HG02870 (cell line): ENCODE data around the gene KLHL42.

Experiments
- ATAC-seq: cut with Tn5 transposase; IDR thresholded peaks from one replicate; pipeline ENCODE4 v1.9.1; 2021; ENCODE audit warnings: mild to moderate bottlenecking, moderate library complexity; ENCODE audit not compliant: unreplicated experiment

Gene KLHL42

DNA sequence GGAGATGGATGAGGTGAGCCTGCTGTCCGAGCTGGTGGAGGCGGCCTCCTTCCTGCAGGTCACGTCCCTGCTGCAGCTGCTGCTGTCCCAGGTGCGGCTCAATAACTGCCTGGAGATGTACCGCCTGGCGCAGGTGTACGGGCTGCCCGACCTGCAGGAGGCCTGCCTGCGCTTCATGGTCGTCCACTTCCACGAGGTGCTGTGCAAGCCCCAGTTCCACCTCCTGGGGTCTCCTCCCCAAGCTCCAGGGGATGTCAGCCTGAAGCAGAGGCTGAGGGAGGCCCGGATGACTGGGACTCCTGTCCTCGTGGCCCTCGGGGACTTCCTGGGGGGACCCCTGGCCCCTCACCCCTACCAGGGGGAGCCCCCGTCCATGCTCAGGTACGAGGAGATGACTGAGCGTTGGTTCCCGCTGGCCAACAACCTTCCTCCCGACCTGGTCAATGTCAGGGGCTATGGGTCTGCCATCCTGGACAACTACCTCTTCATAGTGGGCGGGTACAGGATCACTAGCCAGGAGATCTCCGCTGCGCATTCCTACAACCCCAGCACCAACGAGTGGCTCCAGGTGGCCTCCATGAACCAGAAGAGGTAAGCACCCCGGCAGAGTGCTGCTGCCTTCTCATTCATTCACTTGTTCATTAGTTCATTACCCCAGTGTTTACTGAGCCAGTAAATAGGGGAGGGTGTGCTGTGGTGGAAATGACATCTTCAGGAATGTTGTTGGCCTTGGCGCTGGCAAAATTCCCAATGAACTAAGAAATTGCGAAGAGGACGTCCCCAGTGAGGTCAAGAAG, 777 bp downstream of the KLHL42 start:
- ATAC-seq = peak; percentile 30

DNA sequence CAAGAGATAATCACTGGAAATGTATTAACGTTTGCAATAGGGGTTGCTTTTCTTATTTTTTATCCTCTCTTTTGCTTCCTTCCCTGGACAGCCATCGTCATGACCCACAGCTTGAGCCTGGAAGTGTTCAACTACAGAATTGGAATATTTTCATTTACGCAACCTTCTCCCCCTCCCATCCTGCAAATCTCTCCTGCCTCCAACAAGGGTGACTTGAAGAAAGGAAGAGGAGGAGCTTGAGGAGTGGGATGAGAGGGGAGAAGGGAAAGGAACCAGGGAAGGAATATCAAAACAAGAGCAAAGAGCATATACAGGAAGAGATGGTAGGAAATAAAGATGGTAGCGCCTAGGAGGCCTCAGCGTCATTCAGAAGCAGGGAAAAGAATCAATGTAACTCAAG, 1.6 kb downstream of the KLHL42 start:
- ATAC-seq = no peak

DNA sequence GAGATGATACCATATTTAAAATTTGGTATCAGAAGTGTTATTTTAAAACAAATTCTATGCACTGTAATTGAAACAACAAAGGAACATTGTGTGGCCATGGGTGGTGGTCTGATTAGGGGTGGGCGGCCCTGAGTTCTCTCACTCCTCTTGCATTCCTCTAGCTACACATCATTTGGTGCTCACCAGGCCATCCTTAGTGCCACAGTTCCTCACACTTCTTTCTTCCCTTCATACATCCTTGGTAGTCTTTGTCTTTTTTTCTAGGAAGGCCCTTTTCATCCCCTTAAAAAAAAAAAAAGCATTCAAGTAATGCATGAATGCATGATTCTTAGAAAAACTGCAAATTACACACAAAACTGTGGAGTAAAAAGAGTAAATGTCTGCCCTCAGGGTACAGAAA, 2.4 kb downstream of the KLHL42 start:
- no peak for ATAC-seq

DNA sequence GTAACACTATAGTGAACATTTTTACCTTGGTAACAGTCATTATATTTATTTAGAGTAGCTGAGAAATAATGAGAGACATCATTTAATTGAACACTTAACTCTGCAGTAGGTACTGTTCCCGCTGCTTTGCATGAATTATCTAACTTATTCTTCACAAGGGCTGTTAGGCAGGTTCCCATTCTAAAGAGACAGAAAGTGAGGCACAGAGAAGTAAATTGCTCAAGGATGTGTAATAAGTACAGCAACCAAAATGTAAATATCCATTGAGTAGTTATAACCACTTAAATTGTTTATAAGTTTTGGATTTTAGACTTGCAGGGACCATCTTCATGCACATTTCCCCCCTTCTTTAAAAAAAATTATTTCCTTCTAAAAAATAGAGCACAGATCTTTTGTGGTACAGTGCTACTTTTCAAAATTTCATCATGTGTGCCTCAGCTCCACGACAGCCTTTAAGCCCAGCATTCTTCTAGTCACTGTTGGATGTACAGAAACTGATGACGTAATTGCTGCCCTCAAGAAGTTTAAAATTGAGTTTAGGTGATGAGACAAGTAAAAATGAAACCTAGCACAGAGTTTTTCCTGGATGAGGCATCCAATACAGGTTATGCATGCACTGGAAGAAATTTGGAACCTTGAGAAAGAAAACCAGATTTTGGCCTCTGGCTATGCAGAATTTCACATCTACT, 6.0 kb downstream of the KLHL42 start:
- ATAC-seq = no peak

DNA sequence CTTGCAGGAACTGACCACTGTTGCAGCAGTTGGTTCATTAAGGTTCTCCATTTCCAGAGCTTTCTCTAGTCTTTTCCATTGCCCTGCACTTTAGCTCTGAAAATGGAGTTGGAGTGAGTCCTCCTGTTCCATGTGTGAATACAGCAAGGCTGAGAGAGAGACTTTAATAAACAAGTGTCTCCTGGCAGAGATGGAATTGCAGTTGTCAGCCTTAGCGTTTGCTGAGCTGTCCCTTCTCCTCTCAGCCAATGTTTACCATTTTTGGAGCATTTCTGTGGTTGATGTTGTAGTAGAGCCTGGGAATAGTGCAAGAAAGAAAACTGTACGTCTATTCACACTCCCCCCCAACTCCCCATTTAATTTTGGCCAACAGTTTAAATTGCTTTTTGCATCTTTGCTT, 7.5 kb downstream of the KLHL42 start:
- no peak for ATAC-seq

DNA sequence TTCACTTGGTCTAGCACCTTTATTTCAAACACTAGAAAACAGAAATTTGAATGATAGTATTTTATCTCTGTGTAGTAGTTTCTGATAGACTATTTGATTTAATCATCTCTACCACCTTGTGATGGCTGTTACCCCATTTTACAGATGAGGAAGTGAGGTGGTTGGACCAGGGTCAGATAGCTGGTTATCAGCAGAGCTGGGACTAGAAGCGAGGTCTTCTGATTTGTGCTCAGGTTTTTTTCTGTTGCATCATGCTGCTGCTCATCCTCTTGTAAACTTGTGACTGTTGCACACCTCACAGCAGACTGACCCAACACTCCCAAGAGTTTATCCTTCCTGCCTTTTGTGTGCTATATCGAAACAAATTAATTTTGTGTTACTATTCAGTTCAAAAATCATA, 10.1 kb downstream of the KLHL42 start:
- ATAC-seq = no peak

DNA sequence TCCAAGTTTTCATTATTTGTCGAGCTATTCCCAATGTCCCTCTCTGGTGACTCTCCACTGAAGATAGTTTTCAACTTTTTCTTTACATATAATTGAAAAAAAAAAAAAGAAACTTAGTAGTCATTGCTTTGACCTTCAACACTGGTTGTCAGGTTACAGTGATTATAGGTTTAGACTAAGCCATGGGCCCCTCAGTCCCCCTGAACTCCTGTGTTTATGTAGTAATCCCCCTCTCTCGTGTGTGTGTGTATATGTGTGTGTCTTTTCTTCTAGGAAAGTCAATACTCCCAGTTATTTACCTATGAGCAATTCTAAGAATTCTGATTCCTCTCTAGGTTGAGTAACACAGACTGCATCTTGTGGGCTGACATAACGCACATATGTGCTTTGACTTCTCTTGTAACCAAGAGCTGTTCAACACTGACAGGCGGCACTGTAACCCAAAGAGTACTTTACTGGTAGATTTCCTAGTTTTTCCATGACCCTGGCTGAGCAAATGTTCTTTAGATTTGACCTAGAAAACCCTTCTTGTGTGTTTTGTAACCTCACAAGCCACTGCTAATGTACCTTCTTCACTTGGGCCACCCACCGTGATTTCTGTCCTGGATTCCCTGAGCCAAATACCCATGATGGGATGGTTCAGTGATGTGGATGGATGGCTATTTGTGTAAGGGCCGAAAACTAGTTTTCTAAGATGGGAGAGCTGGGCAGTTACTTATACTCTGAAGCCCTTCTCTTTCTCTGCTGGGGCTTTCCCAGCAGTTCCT, 15.0 kb downstream of the KLHL42 start:
- ATAC-seq = no peak

DNA sequence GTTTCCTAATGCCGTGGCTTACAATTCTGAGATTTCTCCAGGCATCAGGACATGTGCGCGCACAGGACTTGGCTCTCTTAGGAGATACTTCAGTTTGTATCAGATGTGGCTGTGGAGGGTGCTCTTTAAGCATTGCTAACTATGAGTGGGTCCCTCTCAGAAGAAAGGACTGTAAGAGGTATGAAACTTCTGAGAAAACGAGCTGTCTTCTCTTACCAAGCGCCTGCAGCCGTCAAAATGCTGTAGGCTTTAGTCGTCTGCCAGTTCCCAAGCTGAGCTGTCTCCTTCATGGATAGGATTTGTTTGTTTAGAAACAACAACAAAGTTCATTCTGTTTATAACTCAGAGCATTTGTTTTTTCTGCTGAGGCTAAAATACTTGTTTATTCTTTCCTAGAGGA, 16.1 kb downstream of the KLHL42 start:
- no peak for ATAC-seq

DNA sequence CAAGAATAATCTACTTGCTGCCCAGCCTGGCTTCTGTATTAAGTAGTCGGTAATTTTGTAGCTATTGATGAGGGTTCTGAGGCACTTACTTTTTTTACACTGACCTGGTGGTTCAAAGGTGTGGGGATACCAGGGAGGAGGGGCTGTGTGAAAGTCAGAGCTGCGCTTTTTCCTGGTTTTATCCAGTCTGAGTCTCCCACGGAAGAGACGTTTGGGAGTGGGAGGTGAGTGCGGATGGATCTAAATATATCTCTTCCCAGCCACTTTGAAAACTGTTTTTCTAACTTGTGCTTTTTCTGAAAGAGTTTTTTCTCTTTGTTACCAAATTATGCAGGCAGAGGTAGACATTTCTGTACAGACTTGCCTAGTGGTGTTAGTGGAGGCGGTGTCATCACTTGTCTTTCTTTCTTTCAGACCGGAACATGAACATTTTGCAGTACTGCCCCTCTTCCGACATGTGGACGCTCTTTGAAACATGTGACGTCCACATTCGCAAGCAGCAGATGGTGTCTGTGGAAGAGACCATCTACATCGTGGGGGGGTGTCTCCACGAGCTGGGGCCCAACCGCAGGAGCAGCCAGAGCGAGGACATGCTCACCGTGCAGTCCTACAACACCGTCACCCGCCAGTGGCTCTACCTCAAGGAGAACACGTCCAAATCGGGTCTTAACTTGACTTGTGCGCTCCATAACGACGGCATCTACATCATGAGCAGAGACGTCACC, 17.4 kb downstream of the KLHL42 start:
- no peak for ATAC-seq

DNA sequence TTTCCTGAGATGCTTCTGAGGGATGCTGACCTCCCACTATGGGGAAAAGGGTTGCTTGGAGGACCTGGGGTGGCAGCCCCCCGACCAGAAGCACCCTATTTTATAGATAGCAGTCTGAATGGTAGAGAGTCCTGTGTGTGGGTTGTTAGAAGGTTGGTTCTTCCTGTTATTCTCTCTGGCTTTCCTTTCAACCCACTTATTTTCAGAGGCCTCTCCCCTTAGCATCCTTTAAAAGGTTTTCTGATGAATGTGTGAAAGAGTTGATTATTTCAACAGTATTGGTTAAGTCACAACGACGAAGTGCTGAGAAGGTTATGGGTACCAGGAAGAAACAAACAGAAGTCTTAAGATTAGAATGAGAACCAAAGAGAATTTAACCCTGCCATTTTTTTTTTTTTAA, 20.8 kb downstream of the KLHL42 start:
- ATAC-seq = no peak

DNA sequence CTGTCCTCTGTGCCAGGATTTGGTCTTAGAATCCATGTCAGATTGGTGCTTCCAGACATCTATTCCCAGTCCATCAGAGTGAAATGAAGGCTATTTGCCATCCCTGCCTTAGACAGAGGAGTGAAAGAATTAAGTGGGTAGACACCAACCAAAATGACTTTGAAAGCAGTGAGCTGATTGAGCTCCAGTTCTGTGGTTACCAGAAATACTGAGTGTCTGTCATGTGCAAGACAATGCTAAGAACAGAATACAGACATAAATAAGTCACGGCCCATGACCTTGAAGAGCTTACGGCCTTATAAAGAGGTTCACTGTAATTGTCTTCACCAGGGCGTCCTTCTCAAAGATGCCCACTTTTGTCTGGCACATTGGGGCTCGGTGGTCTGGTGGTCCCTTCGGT, 21.6 kb downstream of the KLHL42 start:
- no peak for ATAC-seq

DNA sequence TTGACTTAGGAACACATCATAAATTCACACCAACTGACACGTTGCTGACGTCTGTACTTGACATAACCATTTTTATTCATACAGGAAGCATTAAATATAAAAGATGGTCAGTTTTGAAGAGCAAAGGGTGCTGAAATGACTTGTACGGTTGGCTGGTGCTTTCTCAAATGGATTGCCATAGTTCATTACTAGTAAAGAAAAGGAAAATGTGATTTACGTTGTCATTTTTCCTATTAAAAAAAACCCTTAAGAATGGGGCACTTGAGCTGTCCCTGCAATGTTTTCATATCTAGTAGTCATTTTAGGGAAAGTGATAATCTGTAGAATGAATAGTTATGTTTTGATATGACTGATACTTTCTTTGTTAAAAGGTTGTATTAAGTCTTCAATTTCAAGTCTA, 22.5 kb downstream of the KLHL42 start:
- ATAC-seq = no peak

DNA sequence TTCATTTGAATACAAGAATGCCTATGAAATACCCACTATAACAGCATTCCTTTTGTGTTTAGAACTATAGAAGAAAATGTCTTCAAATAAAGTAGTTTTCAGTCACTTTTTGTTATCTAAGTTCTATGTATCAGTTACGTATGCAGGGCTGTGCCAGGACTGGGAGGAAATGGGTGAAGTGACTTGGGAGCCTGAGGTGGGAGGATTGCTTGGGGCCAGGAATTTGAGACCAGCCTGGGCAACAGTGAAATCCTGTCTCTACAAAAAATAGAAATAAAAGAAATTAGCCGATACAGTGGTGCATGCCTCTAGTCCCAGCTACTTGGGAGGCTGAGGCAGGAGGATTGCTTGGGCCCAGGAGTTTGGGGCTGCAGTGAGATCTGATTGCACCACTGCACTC, 22.9 kb downstream of the KLHL42 start:
- no peak for ATAC-seq

DNA sequence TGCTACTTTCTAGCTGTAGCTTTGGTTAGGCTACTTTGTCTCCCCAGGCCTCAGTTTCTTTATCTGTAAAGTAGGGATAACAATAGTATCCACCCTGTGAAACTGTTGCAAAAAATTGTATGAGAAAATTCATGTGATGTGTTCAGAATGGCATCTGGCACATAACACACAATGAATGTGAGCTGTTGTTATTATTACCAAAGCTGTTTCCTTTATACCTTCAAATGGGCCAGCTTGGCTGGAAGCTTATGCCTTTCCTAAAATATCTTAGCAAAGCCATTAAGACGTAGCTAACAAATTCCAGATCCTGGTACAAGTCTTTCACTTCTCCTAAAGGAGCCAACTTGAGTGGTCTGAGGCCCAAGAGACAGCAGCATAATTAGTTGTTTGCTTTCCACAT, 25.2 kb downstream of the KLHL42 start:
- ATAC-seq = no peak

DNA sequence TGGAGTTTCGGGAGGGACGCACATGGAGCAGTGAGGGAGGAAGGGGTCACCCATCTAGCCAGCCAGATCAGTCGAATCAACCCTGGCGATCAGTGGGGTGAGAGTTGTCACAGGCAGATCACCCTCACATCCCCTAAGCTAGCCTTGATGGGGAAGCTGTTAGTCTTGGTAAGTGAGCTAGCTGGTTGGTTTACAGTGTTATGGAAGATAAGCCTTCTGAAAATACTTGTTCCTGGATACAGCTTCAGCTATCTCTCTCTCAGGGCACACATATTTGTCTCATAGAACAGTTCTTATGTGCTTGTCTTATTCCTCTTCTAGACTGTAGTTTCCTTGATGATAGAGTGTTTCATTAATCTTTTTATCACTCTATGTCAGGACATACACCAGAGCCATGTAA, 26.2 kb downstream of the KLHL42 start:
- ATAC-seq = no peak

DNA sequence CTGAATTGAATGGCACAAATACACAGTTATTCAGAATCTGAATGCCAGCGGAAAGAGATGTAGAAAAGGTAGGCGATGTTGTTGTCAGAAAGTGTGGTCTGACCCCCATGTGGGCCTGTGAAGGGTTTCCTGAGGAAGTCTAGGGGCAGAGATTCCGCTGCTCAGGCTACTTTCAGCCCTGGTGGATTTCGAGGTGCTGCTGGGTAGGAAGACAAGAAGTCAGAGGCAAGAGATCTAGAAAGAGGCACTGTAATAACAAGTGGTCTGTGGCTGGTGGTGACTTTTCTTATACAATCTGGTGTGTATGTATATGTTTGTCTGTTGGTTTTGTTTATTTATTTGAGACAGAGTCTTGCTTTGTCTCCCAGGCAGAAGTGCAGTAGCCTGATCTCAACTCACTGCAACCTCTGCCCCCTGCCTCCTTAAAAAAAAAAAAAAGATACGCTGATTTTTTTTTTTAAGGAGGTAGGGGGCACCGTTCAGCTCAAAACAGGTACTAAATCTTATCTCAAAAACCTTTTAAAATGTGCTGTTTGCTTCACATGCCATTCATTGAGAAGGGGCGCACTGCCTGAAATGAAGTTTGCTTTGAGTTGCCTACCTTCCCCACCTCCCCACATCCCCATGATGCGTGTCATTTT, 27.1 kb downstream of the KLHL42 start:
- no peak for ATAC-seq

DNA sequence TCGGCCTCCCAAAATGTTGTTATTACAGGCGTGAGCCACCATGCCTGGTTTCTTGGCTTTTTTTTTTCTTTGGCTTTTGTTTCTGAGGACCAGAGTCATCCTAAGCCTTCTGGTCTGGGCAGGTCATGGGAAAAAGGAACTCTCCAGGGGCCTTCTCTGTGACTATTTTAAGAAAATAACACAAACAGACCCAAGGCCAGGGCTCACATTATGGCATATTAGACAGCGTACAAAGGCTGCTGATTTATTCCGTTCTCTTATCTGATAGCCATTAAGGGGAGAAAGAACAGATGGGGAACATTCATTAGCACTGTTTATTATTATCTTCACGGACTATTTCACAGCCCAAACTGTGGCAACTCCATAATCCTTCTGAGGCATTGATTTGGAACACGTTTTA, 28.8 kb downstream of the KLHL42 start:
- no peak for ATAC-seq

DNA sequence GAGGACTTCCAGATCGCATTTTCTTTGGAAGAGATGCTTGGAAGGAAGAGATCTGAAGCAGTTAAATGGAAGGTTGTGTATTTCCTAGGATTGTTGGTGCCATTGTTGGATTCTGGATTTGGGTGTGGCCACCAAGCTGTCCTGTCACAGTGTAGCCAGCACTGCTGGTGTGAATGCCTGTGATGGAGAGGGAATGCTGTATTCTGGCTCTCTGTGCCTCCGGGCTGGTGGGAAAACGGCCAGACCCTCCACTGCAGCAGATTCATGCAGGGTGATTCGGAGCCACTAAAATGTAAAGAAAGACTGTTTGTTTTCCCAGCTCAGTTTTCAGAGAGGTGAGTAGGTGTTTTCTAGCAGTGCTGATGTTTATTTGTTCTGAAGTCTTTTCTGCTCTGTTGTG, 30.7 kb downstream of the KLHL42 start:
- no peak for ATAC-seq

DNA sequence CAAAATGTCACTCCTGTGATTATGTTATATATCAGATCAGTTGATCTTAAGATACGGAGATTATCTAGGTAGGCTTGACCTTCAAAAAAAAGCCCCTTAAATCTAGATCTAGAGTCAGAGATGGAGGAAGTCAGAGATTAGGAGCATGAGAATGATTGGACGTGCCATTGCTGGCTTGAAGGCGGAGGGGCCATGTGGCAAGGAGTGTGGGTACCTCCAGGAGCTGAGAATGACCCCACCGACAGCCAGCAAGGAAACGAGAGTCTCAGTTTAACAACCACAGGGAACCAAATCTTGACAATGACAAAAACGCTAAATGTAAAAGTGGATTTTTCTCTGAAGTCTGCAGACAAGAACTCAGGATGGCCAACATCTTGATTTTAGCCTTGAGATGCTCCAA, 32.5 kb downstream of the KLHL42 start:
- no peak for ATAC-seq

DNA sequence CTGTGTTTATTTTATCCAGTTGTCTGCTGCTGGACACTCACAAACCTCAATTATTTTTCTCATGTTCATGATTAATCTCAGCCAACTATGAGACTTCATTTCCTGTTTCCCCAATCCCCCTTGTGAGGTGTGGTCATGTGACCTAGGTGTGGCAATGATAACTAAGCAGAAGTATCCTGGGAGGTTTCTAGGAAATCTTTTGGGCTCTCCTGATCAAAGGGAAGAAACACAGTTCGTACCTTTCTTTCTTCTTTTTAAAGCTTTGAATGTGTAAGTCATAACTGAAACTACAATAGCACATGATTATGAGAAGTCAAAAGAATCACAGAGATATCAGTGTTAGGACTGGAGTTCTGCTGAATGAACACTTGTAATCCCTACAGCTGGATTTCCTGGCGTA, 34.4 kb downstream of the KLHL42 start:
- ATAC-seq = no peak
